Measurements from ENCODE around the gene FOXP1. TPM values are rescaled to one million over a fixed set of nuclear protein-coding genes. Genes with fewer than 3 reads are reported as not detected.

Gene FOXP1
- total RNA-seq, 2 donors from 2014 or later, result 101 to 171 TPM

- Mint-ChIP-seq H3K4me3 (peak overlapping the region; percentile 49), H3K9me3 (no peaks in the 10 kb centered on the region), H3K4me1 (peaks cover 32% of the 10 kb centered on the region), H3K27ac (peak overlapping the region; percentile 89), H3K27me3 (no peaks in the 10 kb centered on the region), H3K36me3 (ENCODE audit: low read depth) (peaks cover 6% of the 10 kb centered on the region)
- no peak for ATAC-seq (replicated peaks)
Observed at GRCh38 chr3:71380096-71380495, 203.4 kb downstream of the FOXP1 start.

- Mint-ChIP-seq H3K9me3 (no peaks in the 10 kb centered on the region), H3K27me3 (no peaks in the 10 kb centered on the region), H3K4me1 (peaks cover 28% of the 10 kb centered on the region), H3K36me3 (ENCODE audit: low read depth) (peaks cover 6% of the 10 kb centered on the region), H3K27ac (no peak overlapping the region), H3K4me3 (no peak overlapping the region)
- ATAC-seq (replicated peaks), result no peak
Observed at GRCh38 chr3:71378509-71378908, 205.0 kb downstream of the FOXP1 start.

- no peaks in the 10 kb centered on the region for H3K9me3 Mint-ChIP-seq
- ATAC-seq (replicated peaks), result peak; percentile 34
- peaks cover 6% of the 10 kb centered on the region for H3K36me3 Mint-ChIP-seq (ENCODE audit: low read depth)
- H3K4me1 Mint-ChIP-seq, result peaks cover 27% of the 10 kb centered on the region
- no peak overlapping the region for H3K27ac Mint-ChIP-seq
- no peak overlapping the region for H3K4me3 Mint-ChIP-seq
- no peaks in the 10 kb centered on the region for H3K27me3 Mint-ChIP-seq
Observed at GRCh38 chr3:71376911-71377310, 206.6 kb downstream of the FOXP1 start.

GRCh38 chr3:71376503-71376902, 207.0 kb downstream of the FOXP1 start:
- Mint-ChIP-seq H3K27ac (no peak overlapping the region), H3K4me1 (peaks cover 27% of the 10 kb centered on the region), H3K27me3 (no peaks in the 10 kb centered on the region), H3K9me3 (no peaks in the 10 kb centered on the region), H3K4me3 (no peak overlapping the region), H3K36me3 (ENCODE audit: low read depth) (peaks cover 6% of the 10 kb centered on the region)
- no peak for ATAC-seq (replicated peaks)

- H3K4me3 Mint-ChIP-seq, result no peak overlapping the region
- no peaks in the 10 kb centered on the region for H3K27me3 Mint-ChIP-seq
- peaks cover 6% of the 10 kb centered on the region for H3K36me3 Mint-ChIP-seq (ENCODE audit: low read depth)
- H3K27ac Mint-ChIP-seq, result peak overlapping the region; percentile 26
- ATAC-seq (replicated peaks), result no peak
- no peaks in the 10 kb centered on the region for H3K9me3 Mint-ChIP-seq
- peaks cover 18% of the 10 kb centered on the region for H3K4me1 Mint-ChIP-seq
Observed at GRCh38 chr3:71374582-71374981, 208.9 kb downstream of the FOXP1 start.

- H3K36me3 Mint-ChIP-seq (ENCODE audit: low read depth), result peaks cover 3% of the 10 kb centered on the region
- peaks cover 15% of the 10 kb centered on the region for H3K4me1 Mint-ChIP-seq
- H3K27ac Mint-ChIP-seq, result peak overlapping the region; percentile 44
- H3K9me3 Mint-ChIP-seq, result no peaks in the 10 kb centered on the region
- H3K27me3 Mint-ChIP-seq, result no peaks in the 10 kb centered on the region
- peak; percentile 90 for ATAC-seq (replicated peaks)
- H3K4me3 Mint-ChIP-seq, result peak overlapping the region; percentile 47
Observed at GRCh38 chr3:71372911-71373637, 210.5 kb downstream of the FOXP1 start.

GRCh38 chr3:71372241-71372768, 211.2 kb downstream of the FOXP1 start:
- Mint-ChIP-seq H3K36me3 (ENCODE audit: low read depth) (no peaks in the 10 kb centered on the region), H3K4me3 (peak overlapping the region; percentile 47), H3K9me3 (no peaks in the 10 kb centered on the region), H3K27ac (peak overlapping the region; percentile 44), H3K4me1 (peaks cover 14% of the 10 kb centered on the region), H3K27me3 (no peaks in the 10 kb centered on the region)
- no peak for ATAC-seq (replicated peaks)

GRCh38 chr3:71371282-71371681, 212.2 kb downstream of the FOXP1 start:
- no peaks in the 10 kb centered on the region for H3K36me3 Mint-ChIP-seq (ENCODE audit: low read depth)

GRCh38 chr3:71370467-71370866, 213.1 kb downstream of the FOXP1 start:
- H3K36me3 Mint-ChIP-seq (ENCODE audit: low read depth), result no peaks in the 10 kb centered on the region
- ATAC-seq (replicated peaks), result no peak
- no peak overlapping the region for H3K4me3 Mint-ChIP-seq
- H3K9me3 Mint-ChIP-seq, result no peaks in the 10 kb centered on the region
- H3K27me3 Mint-ChIP-seq, result no peaks in the 10 kb centered on the region
- H3K27ac Mint-ChIP-seq, result no peak overlapping the region
- H3K4me1 Mint-ChIP-seq, result peaks cover 14% of the 10 kb centered on the region

More at GRCh38 chr3:71371282-71371681, 212.2 kb downstream of the FOXP1 start:
- H3K4me1 Mint-ChIP-seq, result peaks cover 14% of the 10 kb centered on the region
- no peaks in the 10 kb centered on the region for H3K9me3 Mint-ChIP-seq
- H3K4me3 Mint-ChIP-seq, result no peak overlapping the region
- H3K27ac Mint-ChIP-seq, result no peak overlapping the region
- no peaks in the 10 kb centered on the region for H3K27me3 Mint-ChIP-seq
- no peak for ATAC-seq (replicated peaks)

- no peaks in the 10 kb centered on the region for H3K36me3 Mint-ChIP-seq (ENCODE audit: low read depth)
- ATAC-seq (replicated peaks), result no peak
- H3K9me3 Mint-ChIP-seq, result no peaks in the 10 kb centered on the region
- H3K27ac Mint-ChIP-seq, result no peak overlapping the region
- H3K4me3 Mint-ChIP-seq, result no peak overlapping the region
- peaks cover 11% of the 10 kb centered on the region for H3K4me1 Mint-ChIP-seq
- H3K27me3 Mint-ChIP-seq, result no peaks in the 10 kb centered on the region
Observed at GRCh38 chr3:71369701-71370391, 213.7 kb downstream of the FOXP1 start.

GRCh38 chr3:71366988-71367604, 216.4 kb downstream of the FOXP1 start:
- no peaks in the 10 kb centered on the region for H3K36me3 Mint-ChIP-seq (ENCODE audit: low read depth)
- H3K4me1 Mint-ChIP-seq, result no peaks in the 10 kb centered on the region
- no peak overlapping the region for H3K4me3 Mint-ChIP-seq
- no peaks in the 10 kb centered on the region for H3K27me3 Mint-ChIP-seq
- H3K9me3 Mint-ChIP-seq, result no peaks in the 10 kb centered on the region
- ATAC-seq (replicated peaks), result no peak
- no peak overlapping the region for H3K27ac Mint-ChIP-seq

- Mint-ChIP-seq H3K27me3 (no peaks in the 10 kb centered on the region), H3K4me3 (peak overlapping the region; percentile 63), H3K36me3 (ENCODE audit: low read depth) (peaks cover 7% of the 10 kb centered on the region), H3K4me1 (peaks cover 35% of the 10 kb centered on the region), H3K27ac (peak overlapping the region; percentile 86), H3K9me3 (no peaks in the 10 kb centered on the region)
- ATAC-seq (replicated peaks), result no peak
Observed at GRCh38 chr3:71361334-71361890, 222.1 kb downstream of the FOXP1 start.

- Mint-ChIP-seq H3K27ac (peak overlapping the region; percentile 86), H3K9me3 (no peaks in the 10 kb centered on the region)
Observed at GRCh38 chr3:71360764-71361163, 222.8 kb downstream of the FOXP1 start.

GRCh38 chr3:71360180-71360579, 223.3 kb downstream of the FOXP1 start:
- ATAC-seq (replicated peaks), result peak; percentile 68
- Mint-ChIP-seq H3K36me3 (ENCODE audit: low read depth) (peaks cover 13% of the 10 kb centered on the region), H3K27me3 (no peaks in the 10 kb centered on the region), H3K27ac (peak overlapping the region; percentile 86), H3K9me3 (no peaks in the 10 kb centered on the region), H3K4me3 (peak overlapping the region; percentile 63), H3K4me1 (peaks cover 45% of the 10 kb centered on the region)

More at GRCh38 chr3:71360764-71361163, 222.8 kb downstream of the FOXP1 start:
- peaks cover 10% of the 10 kb centered on the region for H3K36me3 Mint-ChIP-seq (ENCODE audit: low read depth)
- H3K4me1 Mint-ChIP-seq, result peaks cover 39% of the 10 kb centered on the region
- H3K27me3 Mint-ChIP-seq, result no peaks in the 10 kb centered on the region
- ATAC-seq (replicated peaks), result peak; percentile 68
- H3K4me3 Mint-ChIP-seq, result peak overlapping the region; percentile 63

Measured in activated T-helper 17 cell treated with anti-CD3 and anti-CD28 coated beads, Interleukin-2, amount 50 U/mL, for 72 hours (primary cell).